ENCODE measurements around the gene HELB. TPM values are rescaled to one million over a fixed set of nuclear protein-coding genes. Genes with fewer than 3 reads are reported as not detected.

The HELB gene
- polyA plus RNA-seq, 1 donor from 2014 or later: 1.8 TPM

DNA sequence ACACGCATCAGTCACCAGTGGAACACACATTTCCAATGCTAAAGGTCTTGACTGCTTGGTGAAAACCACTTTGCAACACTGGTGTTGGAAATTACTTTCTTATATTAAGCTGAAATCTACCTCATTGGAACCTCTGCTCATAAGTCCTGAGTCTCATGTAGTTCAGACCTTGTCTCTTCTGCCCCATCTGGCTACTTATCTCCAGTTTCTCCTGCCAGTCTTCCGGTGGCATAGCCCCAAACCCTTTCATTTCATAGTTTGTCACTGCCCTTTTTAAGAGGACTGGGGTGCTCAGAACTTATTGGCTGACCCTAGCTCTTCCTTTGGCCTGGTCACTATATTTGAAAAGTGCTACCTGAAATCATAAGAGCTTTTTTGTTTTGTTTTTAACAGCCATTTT is 43.7 kb downstream of the HELB start:
- peaks cover 11% of the 10 kb centered on the region for H3K36me3 ChIP-seq (ENCODE audit: insufficient read depth, low read length)

GRCh38 chr12:66351301-66351700 is 49.0 kb downstream of the HELB start:
- H3K36me3 ChIP-seq (ENCODE audit: insufficient read depth, low read length): peaks cover 5% of the 10 kb centered on the region
- H3K79me2 ChIP-seq (replicated peaks; ENCODE audit: insufficient read depth, low read length): no peaks in the 10 kb centered on the region
- H3K27me3 ChIP-seq (ENCODE audit: insufficient read depth, low read depth, low read length): no peaks in the 10 kb centered on the region
- H3K9ac ChIP-seq (ENCODE audit: low read length): no peak overlapping the region
- no peaks in the 10 kb centered on the region for H4K20me1 ChIP-seq (ENCODE audit: insufficient read depth)
- TF ChIP-seq, protein P1, sequence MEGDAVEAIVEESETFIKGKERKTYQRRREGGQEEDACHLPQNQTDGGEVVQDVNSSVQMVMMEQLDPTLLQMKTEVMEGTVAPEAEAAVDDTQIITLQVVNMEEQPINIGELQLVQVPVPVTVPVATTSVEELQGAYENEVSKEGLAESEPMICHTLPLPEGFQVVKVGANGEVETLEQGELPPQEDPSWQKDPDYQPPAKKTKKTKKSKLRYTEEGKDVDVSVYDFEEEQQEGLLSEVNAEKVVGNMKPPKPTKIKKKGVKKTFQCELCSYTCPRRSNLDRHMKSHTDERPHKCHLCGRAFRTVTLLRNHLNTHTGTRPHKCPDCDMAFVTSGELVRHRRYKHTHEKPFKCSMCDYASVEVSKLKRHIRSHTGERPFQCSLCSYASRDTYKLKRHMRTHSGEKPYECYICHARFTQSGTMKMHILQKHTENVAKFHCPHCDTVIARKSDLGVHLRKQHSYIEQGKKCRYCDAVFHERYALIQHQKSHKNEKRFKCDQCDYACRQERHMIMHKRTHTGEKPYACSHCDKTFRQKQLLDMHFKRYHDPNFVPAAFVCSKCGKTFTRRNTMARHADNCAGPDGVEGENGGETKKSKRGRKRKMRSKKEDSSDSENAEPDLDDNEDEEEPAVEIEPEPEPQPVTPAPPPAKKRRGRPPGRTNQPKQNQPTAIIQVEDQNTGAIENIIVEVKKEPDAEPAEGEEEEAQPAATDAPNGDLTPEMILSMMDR (IDR thresholded peaks at IDR 0.05; ENCODE audit: poor library complexity, severe bottlenecking): no peak
- TF ChIP-seq RAD21 (conservative IDR thresholded peaks at IDR 0.05) (no peak), MXI1 (conservative IDR thresholded peaks at IDR 0.05; ENCODE audit: poor library complexity, severe bottlenecking) (no peak), TAF1 (IDR thresholded peaks at IDR 0.05; ENCODE audit: low read depth) (no peak), POLR2AphosphoS5 (IDR thresholded peaks at IDR 0.05) (no peak), SMC3 (conservative IDR thresholded peaks at IDR 0.05; ENCODE audit: poor library complexity) (no peak), EZH2 (IDR thresholded peaks at IDR 0.05; ENCODE audit: borderline replicate concordance, insufficient read depth, low read length, poor library complexity, severe bottlenecking) (no peak)
- TF ChIP-seq, protein P2, sequence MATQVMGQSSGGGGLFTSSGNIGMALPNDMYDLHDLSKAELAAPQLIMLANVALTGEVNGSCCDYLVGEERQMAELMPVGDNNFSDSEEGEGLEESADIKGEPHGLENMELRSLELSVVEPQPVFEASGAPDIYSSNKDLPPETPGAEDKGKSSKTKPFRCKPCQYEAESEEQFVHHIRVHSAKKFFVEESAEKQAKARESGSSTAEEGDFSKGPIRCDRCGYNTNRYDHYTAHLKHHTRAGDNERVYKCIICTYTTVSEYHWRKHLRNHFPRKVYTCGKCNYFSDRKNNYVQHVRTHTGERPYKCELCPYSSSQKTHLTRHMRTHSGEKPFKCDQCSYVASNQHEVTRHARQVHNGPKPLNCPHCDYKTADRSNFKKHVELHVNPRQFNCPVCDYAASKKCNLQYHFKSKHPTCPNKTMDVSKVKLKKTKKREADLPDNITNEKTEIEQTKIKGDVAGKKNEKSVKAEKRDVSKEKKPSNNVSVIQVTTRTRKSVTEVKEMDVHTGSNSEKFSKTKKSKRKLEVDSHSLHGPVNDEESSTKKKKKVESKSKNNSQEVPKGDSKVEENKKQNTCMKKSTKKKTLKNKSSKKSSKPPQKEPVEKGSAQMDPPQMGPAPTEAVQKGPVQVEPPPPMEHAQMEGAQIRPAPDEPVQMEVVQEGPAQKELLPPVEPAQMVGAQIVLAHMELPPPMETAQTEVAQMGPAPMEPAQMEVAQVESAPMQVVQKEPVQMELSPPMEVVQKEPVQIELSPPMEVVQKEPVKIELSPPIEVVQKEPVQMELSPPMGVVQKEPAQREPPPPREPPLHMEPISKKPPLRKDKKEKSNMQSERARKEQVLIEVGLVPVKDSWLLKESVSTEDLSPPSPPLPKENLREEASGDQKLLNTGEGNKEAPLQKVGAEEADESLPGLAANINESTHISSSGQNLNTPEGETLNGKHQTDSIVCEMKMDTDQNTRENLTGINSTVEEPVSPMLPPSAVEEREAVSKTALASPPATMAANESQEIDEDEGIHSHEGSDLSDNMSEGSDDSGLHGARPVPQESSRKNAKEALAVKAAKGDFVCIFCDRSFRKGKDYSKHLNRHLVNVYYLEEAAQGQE (IDR thresholded peaks at IDR 0.05; ENCODE audit: borderline replicate concordance): no peak
- no peak overlapping the region for H2AFZ ChIP-seq (ENCODE audit: low read depth, low read length)
- H3K4me3 ChIP-seq (ENCODE audit: low read length): no peak overlapping the region
- H3K9me3 ChIP-seq (ENCODE audit: low read length): no peaks in the 10 kb centered on the region
- no peaks in the 10 kb centered on the region for H3F3A ChIP-seq (ENCODE audit: insufficient read depth, low read length, poor library complexity, severe bottlenecking)
- H3K27ac ChIP-seq (ENCODE audit: low read length): no peak overlapping the region
- no peak overlapping the region for H3K4me2 ChIP-seq (ENCODE audit: low read length)
- no peaks in the 10 kb centered on the region for H3K9me2 ChIP-seq (ENCODE audit: insufficient read depth, low read length)

More for the DNA sequence above, 43.7 kb downstream of the HELB start:
- Histone ChIP-seq H3K27ac (ENCODE audit: low read length) (no peak overlapping the region), H3F3A (ENCODE audit: insufficient read depth, low read length, poor library complexity, severe bottlenecking) (no peaks in the 10 kb centered on the region), H3K9me3 (ENCODE audit: low read length) (no peaks in the 10 kb centered on the region), H3K4me2 (ENCODE audit: low read length) (no peak overlapping the region), H4K20me1 (ENCODE audit: insufficient read depth) (no peaks in the 10 kb centered on the region), H3K9ac (ENCODE audit: low read length) (no peak overlapping the region), H2AFZ (ENCODE audit: low read depth, low read length) (no peak overlapping the region), H3K27me3 (ENCODE audit: insufficient read depth, low read depth, low read length) (no peaks in the 10 kb centered on the region), H3K79me2 (replicated peaks; ENCODE audit: insufficient read depth, low read length) (no peaks in the 10 kb centered on the region), H3K4me3 (ENCODE audit: low read length) (no peak overlapping the region), H3K9me2 (ENCODE audit: insufficient read depth, low read length) (no peaks in the 10 kb centered on the region)
- TF ChIP-seq, protein P1 (IDR thresholded peaks at IDR 0.05; ENCODE audit: poor library complexity, severe bottlenecking): no peak
- no peak for TF ChIP-seq RAD21 (conservative IDR thresholded peaks at IDR 0.05)
- TF ChIP-seq, protein P2 (IDR thresholded peaks at IDR 0.05; ENCODE audit: borderline replicate concordance): no peak
- TF ChIP-seq SMC3 (conservative IDR thresholded peaks at IDR 0.05; ENCODE audit: poor library complexity): no peak
- no peak for TF ChIP-seq EP300 (conservative IDR thresholded peaks at IDR 0.05; ENCODE audit: poor library complexity, severe bottlenecking)
- TF ChIP-seq POLR2AphosphoS5 (IDR thresholded peaks at IDR 0.05): no peak
- no peak for TF ChIP-seq EZH2 (IDR thresholded peaks at IDR 0.05; ENCODE audit: borderline replicate concordance, insufficient read depth, low read length, poor library complexity, severe bottlenecking)
- no peak for TF ChIP-seq TAF1 (IDR thresholded peaks at IDR 0.05; ENCODE audit: low read depth)
- TF ChIP-seq MXI1 (conservative IDR thresholded peaks at IDR 0.05; ENCODE audit: poor library complexity, severe bottlenecking): no peak
